GM21381 (cell line): Measurements from ENCODE around the gene DDX27.
"Not testable (repeated sequence)": the region's sequence is repeated elsewhere in the genome, so short reads cannot be mapped to it uniquely, and the experiment has no call there.

Experiments
- ATAC-seq: cut with Tn5 transposase; IDR thresholded peaks from one replicate; pipeline ENCODE4 v1.9.1; 2021; ENCODE audit warnings: mild to moderate bottlenecking, moderate library complexity; ENCODE audit not compliant: unreplicated experiment

The DDX27 gene, protein sequence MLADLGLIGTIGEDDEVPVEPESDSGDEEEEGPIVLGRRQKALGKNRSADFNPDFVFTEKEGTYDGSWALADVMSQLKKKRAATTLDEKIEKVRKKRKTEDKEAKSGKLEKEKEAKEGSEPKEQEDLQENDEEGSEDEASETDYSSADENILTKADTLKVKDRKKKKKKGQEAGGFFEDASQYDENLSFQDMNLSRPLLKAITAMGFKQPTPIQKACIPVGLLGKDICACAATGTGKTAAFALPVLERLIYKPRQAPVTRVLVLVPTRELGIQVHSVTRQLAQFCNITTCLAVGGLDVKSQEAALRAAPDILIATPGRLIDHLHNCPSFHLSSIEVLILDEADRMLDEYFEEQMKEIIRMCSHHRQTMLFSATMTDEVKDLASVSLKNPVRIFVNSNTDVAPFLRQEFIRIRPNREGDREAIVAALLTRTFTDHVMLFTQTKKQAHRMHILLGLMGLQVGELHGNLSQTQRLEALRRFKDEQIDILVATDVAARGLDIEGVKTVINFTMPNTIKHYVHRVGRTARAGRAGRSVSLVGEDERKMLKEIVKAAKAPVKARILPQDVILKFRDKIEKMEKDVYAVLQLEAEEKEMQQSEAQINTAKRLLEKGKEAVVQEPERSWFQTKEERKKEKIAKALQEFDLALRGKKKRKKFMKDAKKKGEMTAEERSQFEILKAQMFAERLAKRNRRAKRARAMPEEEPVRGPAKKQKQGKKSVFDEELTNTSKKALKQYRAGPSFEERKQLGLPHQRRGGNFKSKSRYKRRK

DNA sequence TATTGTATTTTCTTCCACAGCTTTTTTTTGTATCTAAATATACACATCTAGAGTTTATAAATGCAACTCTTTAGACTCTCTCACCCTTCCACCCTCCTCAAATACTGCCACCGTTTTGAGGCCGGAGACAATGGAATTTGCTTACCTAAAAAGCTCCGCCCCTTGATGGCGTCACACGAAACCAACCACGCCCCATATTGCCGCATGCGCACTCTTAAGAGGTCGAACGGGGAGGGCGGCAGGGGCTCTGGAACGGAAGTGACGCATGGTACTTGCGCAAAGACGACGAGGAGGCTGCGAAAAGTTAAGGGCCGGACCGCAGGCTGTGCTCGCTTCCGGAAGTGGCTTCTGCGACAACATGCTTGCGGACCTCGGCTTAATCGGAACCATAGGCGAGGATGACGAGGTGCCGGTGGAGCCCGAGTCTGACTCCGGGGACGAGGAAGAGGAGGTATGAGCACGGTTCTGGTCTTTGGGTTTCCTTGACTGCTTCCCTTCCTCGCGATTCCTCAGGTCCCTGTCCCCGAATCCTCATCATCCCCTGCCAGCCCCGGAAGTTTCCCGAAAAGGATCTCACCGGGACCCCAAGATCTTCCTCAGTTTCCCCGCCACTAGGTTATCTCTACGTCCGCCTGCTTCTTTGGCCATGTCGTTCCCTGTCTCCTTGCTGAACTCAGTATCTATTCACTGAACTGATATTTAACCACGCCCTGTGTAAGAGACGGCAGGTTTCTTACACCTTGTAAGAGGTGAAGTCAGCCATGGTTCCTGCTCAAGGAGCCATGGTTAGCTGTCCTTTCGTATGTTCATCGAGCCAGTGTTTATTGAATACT lies at the start of gene DDX27:
Gene DDX27 (plus strand): TSS at position 326 of the 833 bp plus-strand sequence. CDS start 33 bp downstream, at position 359.
- peak; percentile 93 for ATAC-seq

- no peak for ATAC-seq
Observed at GRCh38 chr20:49169547-49169946, 49.7 kb upstream of the DDX27 start.

DNA sequence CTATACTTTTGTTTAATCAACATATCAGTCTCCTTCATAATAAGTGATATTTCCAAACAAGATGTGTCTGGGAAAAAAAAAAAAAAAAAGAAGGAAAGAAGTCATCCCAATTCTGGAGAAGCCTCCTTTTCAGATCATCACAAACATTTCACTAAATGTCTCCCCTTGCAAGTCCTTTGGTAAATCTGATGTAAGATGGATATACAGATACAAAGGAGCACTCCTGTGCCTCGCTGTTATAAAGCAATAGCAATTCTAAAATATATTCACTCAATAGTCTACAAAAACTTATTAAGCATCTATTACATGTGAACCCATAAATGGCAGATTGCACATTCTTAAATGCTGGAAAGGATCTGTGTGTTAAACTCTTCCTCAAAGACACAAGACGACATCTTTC lies 48.5 kb upstream of the DDX27 start:
- no peak for ATAC-seq

- no peak for ATAC-seq
Observed at GRCh38 chr20:49171909-49172308, 47.3 kb upstream of the DDX27 start.

- peak; percentile 47 for ATAC-seq
Observed at GRCh38 chr20:49172413-49172812, 46.8 kb upstream of the DDX27 start.

DNA sequence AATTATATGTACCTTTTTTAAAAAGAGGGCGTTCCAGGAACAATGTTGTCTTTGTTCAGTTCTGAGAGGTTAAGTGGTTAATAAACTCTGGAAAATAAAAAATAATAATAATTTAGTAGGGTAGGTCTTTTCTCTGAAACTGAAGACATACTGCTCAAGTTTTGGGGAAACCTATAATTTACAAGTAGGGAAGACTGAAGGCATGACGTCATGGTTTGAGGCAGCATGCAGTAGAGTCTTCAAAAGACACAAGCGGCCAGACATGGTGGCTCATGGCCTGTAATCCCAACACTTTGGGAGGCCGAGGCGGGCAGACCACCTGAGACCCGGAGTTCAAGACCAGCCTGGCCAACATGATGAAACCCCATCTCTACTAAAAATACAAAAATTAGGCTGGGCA lies 45.0 kb upstream of the DDX27 start:
- ATAC-seq = no peak

- ATAC-seq = peak; percentile 49
Observed at GRCh38 chr20:49179368-49180277, 39.6 kb upstream of the DDX27 start.

DNA sequence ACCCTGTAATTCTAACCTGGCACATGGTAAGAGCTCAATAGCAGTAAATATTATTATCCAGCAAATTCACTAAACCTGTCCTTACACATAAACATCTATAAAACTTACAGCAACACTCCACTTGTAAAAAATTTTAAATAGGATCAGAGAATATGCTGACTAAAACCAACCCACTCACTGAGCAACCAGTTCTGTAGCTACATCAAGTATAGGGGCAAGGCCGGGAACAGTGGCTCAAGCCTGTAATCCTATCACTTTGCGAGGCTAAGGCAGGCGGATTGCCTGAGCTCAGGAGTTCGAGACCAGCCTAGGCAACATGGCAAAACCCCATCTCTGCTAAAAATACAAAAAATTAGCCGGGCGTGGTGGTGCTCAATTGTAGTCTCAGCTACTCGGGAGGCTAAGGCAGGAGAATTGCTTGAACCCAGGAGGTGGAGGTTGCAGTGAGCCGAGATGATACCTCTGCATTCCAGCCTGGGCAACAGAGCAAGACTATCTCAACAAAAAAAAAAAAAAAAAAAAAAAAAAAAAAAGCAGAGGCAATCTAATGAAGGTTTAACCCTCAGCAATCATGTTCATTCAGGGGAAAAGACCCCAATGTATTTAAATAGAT lies 37.8 kb upstream of the DDX27 start:
- ATAC-seq = no peak

- ATAC-seq = no peak
Observed at GRCh38 chr20:49183444-49183843, 35.8 kb upstream of the DDX27 start.

- not testable (repeated sequence) for ATAC-seq
Observed at GRCh38 chr20:49184084-49184501, 35.1 kb upstream of the DDX27 start.

DNA sequence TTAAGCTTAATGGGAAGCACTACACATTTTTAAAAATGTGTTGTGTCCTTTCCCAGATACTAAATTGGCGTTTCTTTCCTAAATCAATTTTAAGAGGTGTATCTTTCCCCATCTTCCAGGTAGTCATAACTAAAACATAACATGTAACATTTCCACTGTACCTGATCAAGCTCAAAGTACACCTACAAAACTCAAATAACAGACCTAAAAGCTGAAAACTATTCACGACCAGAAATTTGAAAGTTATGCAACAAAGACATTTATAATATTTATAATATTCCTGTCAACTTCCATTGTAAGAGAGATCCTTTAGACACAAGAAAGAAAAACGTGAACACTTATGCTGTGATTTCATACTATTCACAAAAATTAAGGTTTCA lies 34.5 kb upstream of the DDX27 start:
- ATAC-seq = no peak

DNA sequence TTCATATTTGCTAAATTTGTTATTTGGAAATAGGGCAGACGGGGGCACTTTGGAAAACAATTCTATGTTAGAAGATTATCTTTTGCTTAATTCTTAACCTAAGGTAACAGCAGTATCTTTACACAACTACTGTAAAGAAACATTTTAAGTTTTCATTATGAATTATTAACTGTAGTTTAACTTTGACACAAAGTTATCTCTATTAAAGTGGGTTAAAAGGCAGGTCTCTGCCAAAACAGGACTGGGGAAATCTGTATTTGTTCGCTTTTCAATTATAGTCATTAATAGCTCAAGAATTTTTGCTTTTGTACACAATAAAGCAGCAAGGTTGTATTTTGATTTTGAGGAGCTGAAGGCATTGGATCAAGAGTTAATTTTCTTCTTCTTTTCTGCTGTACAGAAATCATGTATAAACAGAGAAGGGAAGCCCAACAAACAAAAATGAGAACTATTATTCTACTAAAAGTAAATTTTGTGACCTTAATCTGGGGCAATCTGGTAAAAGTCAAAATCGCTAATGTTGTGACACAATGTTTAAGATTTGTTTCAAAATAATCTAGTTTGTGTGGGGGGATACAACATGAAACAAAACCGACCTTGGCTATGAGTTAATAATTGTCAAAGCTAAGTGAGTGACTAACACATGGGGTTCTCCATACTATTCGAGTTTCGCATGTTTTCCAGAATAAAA lies 34.0 kb upstream of the DDX27 start:
- no peak for ATAC-seq

- ATAC-seq = no peak
Observed at GRCh38 chr20:49186535-49187329, 32.5 kb upstream of the DDX27 start.

DNA sequence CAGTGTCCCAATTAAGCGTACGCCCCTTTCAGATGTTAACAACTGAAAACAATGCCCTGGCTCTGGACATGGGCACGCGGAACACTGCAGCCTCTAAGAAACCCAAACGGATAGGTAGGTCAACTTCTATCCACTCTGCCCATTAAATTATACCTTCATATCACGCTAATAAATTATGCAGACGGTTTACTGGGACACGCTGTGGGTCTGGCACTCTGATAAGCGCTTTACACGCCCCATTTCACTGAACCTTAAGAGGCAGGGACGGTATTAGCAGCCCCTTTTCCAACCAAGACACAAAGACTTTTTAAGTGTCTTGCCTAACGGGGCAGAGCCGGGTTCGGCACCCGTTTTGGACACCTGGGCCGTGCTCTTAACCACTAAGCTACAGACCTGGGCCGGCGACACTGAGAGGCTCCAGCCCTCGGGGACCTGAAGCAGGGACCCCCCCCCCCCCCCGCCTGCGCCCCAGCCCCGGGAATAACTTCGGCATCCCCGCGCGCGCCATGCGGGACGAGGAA lies 31.8 kb upstream of the DDX27 start:
- no peak for ATAC-seq

DNA sequence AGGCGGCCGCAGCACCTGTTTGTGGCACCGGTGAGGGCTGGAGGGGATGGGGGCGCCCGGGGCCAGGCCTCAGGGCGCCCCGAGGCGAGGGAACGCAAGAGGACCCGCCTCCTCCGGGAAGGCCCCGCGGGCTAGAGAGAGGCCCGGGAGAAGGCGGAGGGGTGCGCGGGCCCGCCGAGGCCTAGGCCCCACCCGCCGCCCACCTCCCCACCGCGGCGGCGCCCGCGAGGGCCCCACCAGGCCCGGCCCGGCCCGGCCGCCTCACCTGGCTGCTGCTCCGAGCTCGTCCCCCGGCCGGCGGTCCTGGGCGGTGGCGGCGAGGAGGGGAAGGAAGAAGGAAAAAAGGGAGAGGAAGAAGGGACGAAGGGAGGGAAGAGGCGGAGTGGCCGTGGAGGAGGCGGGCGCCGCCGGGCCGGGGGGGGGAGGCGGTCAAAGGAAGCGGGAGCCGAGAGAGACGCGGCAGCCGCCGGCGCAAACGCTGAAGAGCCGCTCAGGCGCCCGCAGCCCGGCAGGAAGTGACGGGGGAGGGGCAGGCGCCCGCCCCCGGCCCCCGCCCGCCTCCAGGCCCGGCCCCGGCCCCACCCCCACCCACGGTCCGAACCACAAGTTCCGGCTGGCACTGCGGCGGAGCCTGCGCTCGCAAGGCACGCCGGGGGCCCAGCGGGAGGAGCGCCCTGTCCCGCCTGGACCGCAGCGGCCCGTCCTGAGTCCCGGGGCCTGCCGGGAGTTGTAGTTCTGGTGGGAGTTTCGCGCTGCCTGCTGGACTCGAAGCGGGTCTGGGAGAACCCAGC lies 31.2 kb upstream of the DDX27 start, which contains the start of gene STAU1:
Gene STAU1 (minus strand): TSS at position 484 of the 791 bp plus-strand sequence. CDS start 22,133 bp downstream, outside the sequence.
- peak; percentile 87 for ATAC-seq

GRCh38 chr20:49192944-49193518 lies 26.2 kb upstream of the DDX27 start:
- ATAC-seq = not testable (repeated sequence)
